ENCODE data around the gene SGCE.

Gene SGCE

GRCh38 chr7:94562525-94562924 lies 93.4 kb downstream of the SGCE start:
- DNase-seq, result no peak

DNA sequence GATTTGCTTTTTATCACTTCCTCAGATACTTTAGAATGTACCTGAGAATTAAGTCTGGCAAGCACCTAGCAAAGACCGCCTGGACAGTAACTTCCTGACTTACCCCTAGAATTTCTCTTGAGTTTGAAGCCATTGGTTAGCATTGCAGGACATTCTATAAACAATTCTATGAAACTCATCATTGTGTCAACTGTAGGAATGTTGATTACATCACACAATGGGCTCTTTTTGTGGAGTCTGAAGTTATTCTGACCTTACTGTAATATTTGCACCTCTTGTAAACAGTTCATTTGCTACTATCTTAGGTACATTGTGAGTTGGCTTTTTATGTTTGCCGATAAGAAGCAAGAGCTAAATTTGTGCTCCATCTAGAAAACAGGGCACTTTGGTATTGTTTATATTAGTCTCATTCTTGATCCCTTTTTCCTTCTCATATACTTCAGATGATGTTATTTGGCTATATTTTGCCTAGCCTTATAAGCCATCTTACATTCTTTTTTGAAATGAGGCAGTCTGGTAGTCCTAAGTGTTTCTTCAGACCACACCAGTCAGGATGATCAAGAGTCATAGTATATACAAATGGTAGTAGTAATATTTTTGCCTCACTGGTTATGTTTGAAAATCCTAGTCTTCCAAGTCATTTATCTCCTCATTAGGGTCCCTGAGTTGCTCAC lies 94.0 kb downstream of the SGCE start:
- DNase-seq, result no peak

GRCh38 chr7:94559972-94560371 lies 96.0 kb downstream of the SGCE start:
- DNase-seq, result no peak

GRCh38 chr7:94557215-94557614 lies 98.7 kb downstream of the SGCE start:
- no peak for DNase-seq

DNA sequence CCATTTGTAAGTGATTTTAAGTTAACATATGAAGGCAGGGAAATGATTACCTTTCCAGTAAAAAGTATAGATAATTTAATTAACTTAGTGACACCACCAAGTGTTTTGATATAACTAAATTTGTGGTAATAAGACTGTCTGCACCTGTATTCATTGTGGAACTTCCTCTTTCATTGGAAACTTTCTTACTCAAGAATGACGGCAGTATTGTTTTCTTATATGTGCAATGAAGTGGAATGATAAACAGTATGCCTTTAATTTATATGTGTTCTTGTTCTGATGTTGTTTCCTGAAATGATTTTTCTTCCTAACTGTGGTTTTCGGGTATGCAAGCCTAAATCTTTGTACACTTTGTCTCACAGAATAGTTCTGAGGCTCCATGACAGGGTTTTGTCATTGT lies 99.9 kb downstream of the SGCE start:
- DNase-seq, result no peak

DNA sequence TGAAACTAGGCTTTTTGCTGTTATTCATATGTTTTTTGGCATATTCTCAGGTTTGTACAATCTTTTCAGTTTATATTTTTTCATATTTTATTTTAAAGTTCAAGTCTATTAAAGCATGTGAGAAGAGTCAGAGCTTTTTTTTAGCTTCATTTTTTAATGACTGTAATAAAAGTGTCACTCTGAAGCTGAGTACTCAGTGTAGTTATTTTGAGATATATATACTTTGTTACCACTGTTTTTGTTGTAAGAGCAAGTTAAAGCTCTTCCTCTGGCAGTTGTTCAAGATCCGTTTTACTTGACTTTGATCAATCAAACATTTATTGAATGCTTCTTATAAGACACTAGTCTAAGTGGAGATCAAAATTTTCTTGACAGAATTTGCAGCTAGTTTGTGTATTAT lies 108.8 kb downstream of the SGCE start:
- no peak for DNase-seq

- DNase-seq, result no peak
Measured at GRCh38 chr7:94540428-94540827, 115.5 kb downstream of the SGCE start.
